A673 (cell line): Measurements from ENCODE around the gene PANK3.
"Not testable (repeated sequence)": the region's sequence is repeated elsewhere in the genome, so short reads cannot be mapped to it uniquely, and the experiment has no call there.

ENCODE experiments used
- CTCF ChIP-seq: fragments of 300-800, 200-600 bp; sonication (generic); conservative IDR thresholded peaks from 2 replicates; pipeline ENCODE4 v1.5.1; 2017; ENCODE audit warnings: low read depth, mild to moderate bottlenecking, antibody characterized with exemption, low read length, moderate library complexity, mixed read lengths
- EZH2 ChIP-seq: fragments of 200-600 bp; sonication (generic); IDR thresholded peaks from 2 replicates; pipeline ENCODE4 v1.6.1; 2017; ENCODE audit warnings: borderline replicate concordance, low read depth, mild to moderate bottlenecking, mixed read lengths, antibody characterized with exemption, low read length; ENCODE audit not compliant: poor library complexity, severe bottlenecking

- not testable (repeated sequence) for TF ChIP-seq CTCF, EZH2
Measured at GRCh38 chr5:168573663-168574062, 5.5 kb downstream of the PANK3 start.
